ENCODE results near the gene IGSF23.

IGSF23 gene

DNA sequence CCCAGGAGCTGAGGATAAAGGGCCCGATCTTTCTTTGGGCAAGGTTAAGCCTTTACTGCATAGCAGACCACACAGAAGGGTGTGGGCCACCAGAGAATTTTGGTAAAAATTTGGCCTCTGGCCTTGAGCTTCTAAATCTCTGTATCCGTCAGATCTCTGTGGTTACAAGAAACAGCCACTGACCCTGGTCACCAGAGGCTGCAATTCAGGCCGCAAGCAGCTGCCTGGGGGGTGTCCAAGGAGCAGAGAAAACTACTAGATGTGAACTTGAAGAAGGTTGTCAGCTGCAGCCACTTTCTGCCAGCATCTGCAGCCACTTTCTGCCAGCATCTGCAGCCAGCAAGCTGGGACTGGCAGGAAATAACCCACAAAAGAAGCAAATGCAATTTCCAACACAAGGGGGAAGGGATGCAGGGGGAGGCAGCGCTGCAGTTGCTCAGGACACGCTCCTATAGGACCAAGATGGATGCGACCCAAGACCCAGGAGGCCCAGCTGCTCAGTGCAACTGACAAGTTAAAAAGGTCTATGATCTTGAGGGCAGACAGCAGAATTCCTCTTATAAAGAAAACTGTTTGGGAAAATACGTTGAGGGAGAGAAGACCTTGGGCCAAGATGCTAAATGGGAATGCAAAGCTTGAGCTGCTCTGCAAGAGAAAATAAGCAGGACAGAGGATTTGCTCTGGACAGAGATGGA lies 49.5 kb downstream of the IGSF23 start:
- no peak overlapping the region for H4K91ac ChIP-seq (ENCODE audit: low read depth, low read length)
- no peaks in the 10 kb centered on the region for H3K79me1 ChIP-seq (ENCODE audit: low read length)
- H4K12ac ChIP-seq (ENCODE audit: low read depth, low read length) = no peak overlapping the region
- no peak overlapping the region for H3K9ac ChIP-seq (ENCODE audit: low read length)
- H2BK120ac ChIP-seq (ENCODE audit: insufficient read depth, low read length, poor library complexity) = no peak overlapping the region
- no peak for DNase-seq
- H2BK12ac ChIP-seq (ENCODE audit: low read length) = no peak overlapping the region
- H3K27me3 ChIP-seq (ENCODE audit: insufficient read depth, low read length) = no peaks in the 10 kb centered on the region
- WGBS (ENCODE audit: extremely low coverage, insufficient coverage, insufficient read length) = no CpG with 5 or more reads among the region's 7 CpGs
- H3K4me1 ChIP-seq (ENCODE audit: control insufficient read depth in 1 of 2, insufficient read depth in 2 of 2, low read length in 2 of 2) = peaks cover 0 to 2% of the 10 kb centered on the region in 2 experiments
- no peak overlapping the region for H3K27ac ChIP-seq (ENCODE audit: low read depth, low read length)
- H3K4ac ChIP-seq (ENCODE audit: low read depth, low read length) = no peak overlapping the region
- no peak overlapping the region for H2AK5ac ChIP-seq (ENCODE audit: low read length)
- no peak overlapping the region for H3K4me3 ChIP-seq (ENCODE audit: low read depth, low read length)
- H3K79me2 ChIP-seq (ENCODE audit: control insufficient read depth, insufficient read depth, low read length, poor library complexity) = no peaks in the 10 kb centered on the region
- H3K14ac ChIP-seq (ENCODE audit: low read length) = no peak overlapping the region
- no peak overlapping the region for H3K18ac ChIP-seq (ENCODE audit: low read length)
- H2BK5ac ChIP-seq (ENCODE audit: low read depth, low read length, poor library complexity) = no peak overlapping the region
- H3K4me2 ChIP-seq (ENCODE audit: low read length) = no peak overlapping the region
- H3K36me3 ChIP-seq (ENCODE audit: control insufficient read depth in 1 of 2, insufficient read depth in 2 of 2, low read length in 2 of 2) = peaks cover 40 to 47% of the 10 kb centered on the region in 2 experiments
- peaks cover 2% of the 10 kb centered on the region for H3K9me3 ChIP-seq (ENCODE audit: insufficient read depth, low read depth, low read length)
- no peak overlapping the region for H3K23ac ChIP-seq (ENCODE audit: low read length)
- H4K8ac ChIP-seq (ENCODE audit: low read depth, low read length) = no peak overlapping the region
- no peak overlapping the region for H2AFZ ChIP-seq (ENCODE audit: insufficient read depth, low read length, poor library complexity)

DNA sequence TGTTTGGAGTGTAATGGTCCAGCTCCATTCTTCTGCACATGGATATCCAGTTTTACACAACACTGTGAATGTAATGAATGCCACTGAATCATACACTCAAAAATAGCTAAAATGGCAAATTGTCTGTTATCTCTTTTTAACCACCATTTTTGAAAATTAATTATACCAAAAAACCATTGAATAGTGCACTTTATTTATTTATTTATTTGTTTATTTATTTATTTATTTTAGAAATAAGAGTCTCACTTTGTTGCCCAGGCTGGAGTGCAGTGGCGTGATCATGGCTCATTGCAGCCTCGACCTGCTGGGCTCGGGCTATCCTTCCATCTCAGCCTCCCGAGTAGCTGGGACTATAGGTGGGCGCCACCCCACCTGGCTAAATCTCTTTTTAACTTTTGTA lies 50.6 kb downstream of the IGSF23 start:
- H2AFZ ChIP-seq (ENCODE audit: insufficient read depth, low read length, poor library complexity) = no peak overlapping the region
- H2AK5ac ChIP-seq (ENCODE audit: low read length) = no peak overlapping the region
- no peak overlapping the region for H2BK5ac ChIP-seq (ENCODE audit: low read depth, low read length, poor library complexity)
- no peak overlapping the region for H4K12ac ChIP-seq (ENCODE audit: low read depth, low read length)
- no peaks in the 10 kb centered on the region for H3K79me1 ChIP-seq (ENCODE audit: low read length)
- no peak overlapping the region for H3K4ac ChIP-seq (ENCODE audit: low read depth, low read length)
- no peaks in the 10 kb centered on the region for H3K79me2 ChIP-seq (ENCODE audit: control insufficient read depth, insufficient read depth, low read length, poor library complexity)
- peaks cover 2% of the 10 kb centered on the region for H3K9me3 ChIP-seq (ENCODE audit: insufficient read depth, low read depth, low read length)
- H3K27ac ChIP-seq (ENCODE audit: low read depth, low read length) = no peak overlapping the region
- H3K36me3 ChIP-seq (ENCODE audit: control insufficient read depth in 1 of 2, insufficient read depth in 2 of 2, low read length in 2 of 2) = peaks cover 32 to 37% of the 10 kb centered on the region in 2 experiments
- WGBS (ENCODE audit: extremely low coverage, insufficient coverage, insufficient read length) = no CpG with 5 or more reads among the region's 5 CpGs
- no peak overlapping the region for H3K14ac ChIP-seq (ENCODE audit: low read length)
- no peaks in the 10 kb centered on the region for H3K27me3 ChIP-seq (ENCODE audit: insufficient read depth, low read length)
- no peak overlapping the region for H3K9ac ChIP-seq (ENCODE audit: low read length)
- no peak overlapping the region for H4K91ac ChIP-seq (ENCODE audit: low read depth, low read length)
- H3K4me1 ChIP-seq (ENCODE audit: control insufficient read depth in 1 of 2, insufficient read depth in 2 of 2, low read length in 2 of 2) = peaks cover 0 to 2% of the 10 kb centered on the region in 2 experiments
- H2BK12ac ChIP-seq (ENCODE audit: low read length) = no peak overlapping the region
- H3K4me2 ChIP-seq (ENCODE audit: low read length) = no peak overlapping the region
- H3K4me3 ChIP-seq (ENCODE audit: low read depth, low read length) = no peak overlapping the region
- H4K8ac ChIP-seq (ENCODE audit: low read depth, low read length) = no peak overlapping the region
- no peak overlapping the region for H3K23ac ChIP-seq (ENCODE audit: low read length)
- no peak overlapping the region for H3K18ac ChIP-seq (ENCODE audit: low read length)
- H2BK120ac ChIP-seq (ENCODE audit: insufficient read depth, low read length, poor library complexity) = no peak overlapping the region
- no peak for DNase-seq

DNA sequence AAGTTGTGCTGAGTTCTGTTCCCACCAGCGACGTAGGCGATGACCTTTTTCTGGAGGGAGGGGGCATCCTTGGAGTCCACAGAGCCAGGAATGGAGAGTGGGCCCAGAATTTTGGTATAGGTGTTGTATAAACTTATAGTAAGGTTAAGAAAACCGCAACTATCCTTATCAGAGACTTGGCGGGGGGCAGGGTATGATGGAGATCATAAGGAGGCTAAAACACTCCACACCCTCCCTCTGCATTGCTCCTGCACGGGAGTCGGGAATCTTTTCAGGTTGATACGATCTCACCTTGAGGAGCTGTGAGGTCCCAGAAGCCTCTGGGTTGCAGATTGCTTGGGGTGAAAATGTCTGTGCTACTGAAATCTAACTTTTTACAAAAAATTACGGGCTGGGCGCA lies 51.6 kb downstream of the IGSF23 start:
- no peak overlapping the region for H2BK120ac ChIP-seq (ENCODE audit: insufficient read depth, low read length, poor library complexity)
- no peak overlapping the region for H2BK5ac ChIP-seq (ENCODE audit: low read depth, low read length, poor library complexity)
- no peak overlapping the region for H3K27ac ChIP-seq (ENCODE audit: low read depth, low read length)
- no peak overlapping the region for H3K4me2 ChIP-seq (ENCODE audit: low read length)
- H3K4me3 ChIP-seq (ENCODE audit: low read depth, low read length) = no peak overlapping the region
- peaks cover 2% of the 10 kb centered on the region for H3K9me3 ChIP-seq (ENCODE audit: insufficient read depth, low read depth, low read length)
- peaks cover 23 to 28% of the 10 kb centered on the region in 2 experiments for H3K36me3 ChIP-seq (ENCODE audit: control insufficient read depth in 1 of 2, insufficient read depth in 2 of 2, low read length in 2 of 2)
- H2BK12ac ChIP-seq (ENCODE audit: low read length) = no peak overlapping the region
- H3K23ac ChIP-seq (ENCODE audit: low read length) = no peak overlapping the region
- WGBS (ENCODE audit: extremely low coverage, insufficient coverage, insufficient read length) = no CpG with 5 or more reads among the region's 10 CpGs
- H3K9ac ChIP-seq (ENCODE audit: low read length) = no peak overlapping the region
- H4K8ac ChIP-seq (ENCODE audit: low read depth, low read length) = no peak overlapping the region
- H3K79me1 ChIP-seq (ENCODE audit: low read length) = no peaks in the 10 kb centered on the region
- no peaks in the 10 kb centered on the region for H3K27me3 ChIP-seq (ENCODE audit: insufficient read depth, low read length)
- no peak overlapping the region for H3K18ac ChIP-seq (ENCODE audit: low read length)
- no peak overlapping the region for H2AK5ac ChIP-seq (ENCODE audit: low read length)
- H3K14ac ChIP-seq (ENCODE audit: low read length) = no peak overlapping the region
- no peaks in the 10 kb centered on the region for H3K79me2 ChIP-seq (ENCODE audit: control insufficient read depth, insufficient read depth, low read length, poor library complexity)
- H4K12ac ChIP-seq (ENCODE audit: low read depth, low read length) = no peak overlapping the region
- no peak overlapping the region for H4K91ac ChIP-seq (ENCODE audit: low read depth, low read length)
- peaks cover 0 to 2% of the 10 kb centered on the region in 2 experiments for H3K4me1 ChIP-seq (ENCODE audit: control insufficient read depth in 1 of 2, insufficient read depth in 2 of 2, low read length in 2 of 2)
- no peak for DNase-seq
- H2AFZ ChIP-seq (ENCODE audit: insufficient read depth, low read length, poor library complexity) = no peak overlapping the region
- H3K4ac ChIP-seq (ENCODE audit: low read depth, low read length) = no peak overlapping the region

- Histone ChIP-seq H3K23ac (ENCODE audit: low read length) (no peak overlapping the region), H3K79me2 (ENCODE audit: control insufficient read depth, insufficient read depth, low read length, poor library complexity) (no peaks in the 10 kb centered on the region), H3K4me2 (ENCODE audit: low read length) (no peak overlapping the region), H2AK5ac (ENCODE audit: low read length) (no peak overlapping the region), H4K12ac (ENCODE audit: low read depth, low read length) (no peak overlapping the region), H3K4ac (ENCODE audit: low read depth, low read length) (no peak overlapping the region), H4K8ac (ENCODE audit: low read depth, low read length) (no peak overlapping the region), H3K18ac (ENCODE audit: low read length) (no peak overlapping the region), H3K27me3 (ENCODE audit: insufficient read depth, low read length) (no peaks in the 10 kb centered on the region), H3K9me3 (ENCODE audit: insufficient read depth, low read depth, low read length) (peaks cover 2% of the 10 kb centered on the region), H3K27ac (ENCODE audit: low read depth, low read length) (no peak overlapping the region), H3K4me1 (ENCODE audit: control insufficient read depth in 1 of 2, insufficient read depth in 2 of 2, low read length in 2 of 2) (peaks cover 6 to 10% of the 10 kb centered on the region in 2 experiments), H3K4me3 (ENCODE audit: low read depth, low read length) (no peak overlapping the region), H2BK12ac (ENCODE audit: low read length) (no peak overlapping the region), H3K79me1 (ENCODE audit: low read length) (no peaks in the 10 kb centered on the region), H4K91ac (ENCODE audit: low read depth, low read length) (no peak overlapping the region), H2AFZ (ENCODE audit: insufficient read depth, low read length, poor library complexity) (no peak overlapping the region), H3K9ac (ENCODE audit: low read length) (no peak overlapping the region), H3K36me3 (ENCODE audit: control insufficient read depth in 1 of 2, insufficient read depth in 2 of 2, low read length in 2 of 2) (peaks cover 12 to 15% of the 10 kb centered on the region in 2 experiments), H3K14ac (ENCODE audit: low read length) (no peak overlapping the region), H2BK5ac (ENCODE audit: low read depth, low read length, poor library complexity) (no peak overlapping the region), H2BK120ac (ENCODE audit: insufficient read depth, low read length, poor library complexity) (no peak overlapping the region)
- WGBS (ENCODE audit: extremely low coverage, insufficient coverage, insufficient read length) = no CpG with 5 or more reads among the region's 7 CpGs
- DNase-seq = no peak
Measured at GRCh38 chr19:44666852-44667556, 53.6 kb downstream of the IGSF23 start.
